OCI-LY3 (cell line): Measurements from ENCODE around the gene ARHGEF4.

Experiments
- EZH2phosphoT487 ChIP-seq: fragments of 200-600 bp; shearing (Covaris generic); IDR thresholded peaks from 2 replicates; pipeline ENCODE4 v1.6.1; 2018; ENCODE audit warnings: antibody characterized with exemption, mixed run types, low read depth
- TF ChIP-seq, protein P1 (sequence below): fragments of 200-600, 300-600 bp; sonication (generic); IDR thresholded peaks from 2 replicates; pipeline ENCODE4 v1.5.1; 2014; ENCODE audit warnings: antibody characterized with exemption, low read length, low read depth

DNA sequence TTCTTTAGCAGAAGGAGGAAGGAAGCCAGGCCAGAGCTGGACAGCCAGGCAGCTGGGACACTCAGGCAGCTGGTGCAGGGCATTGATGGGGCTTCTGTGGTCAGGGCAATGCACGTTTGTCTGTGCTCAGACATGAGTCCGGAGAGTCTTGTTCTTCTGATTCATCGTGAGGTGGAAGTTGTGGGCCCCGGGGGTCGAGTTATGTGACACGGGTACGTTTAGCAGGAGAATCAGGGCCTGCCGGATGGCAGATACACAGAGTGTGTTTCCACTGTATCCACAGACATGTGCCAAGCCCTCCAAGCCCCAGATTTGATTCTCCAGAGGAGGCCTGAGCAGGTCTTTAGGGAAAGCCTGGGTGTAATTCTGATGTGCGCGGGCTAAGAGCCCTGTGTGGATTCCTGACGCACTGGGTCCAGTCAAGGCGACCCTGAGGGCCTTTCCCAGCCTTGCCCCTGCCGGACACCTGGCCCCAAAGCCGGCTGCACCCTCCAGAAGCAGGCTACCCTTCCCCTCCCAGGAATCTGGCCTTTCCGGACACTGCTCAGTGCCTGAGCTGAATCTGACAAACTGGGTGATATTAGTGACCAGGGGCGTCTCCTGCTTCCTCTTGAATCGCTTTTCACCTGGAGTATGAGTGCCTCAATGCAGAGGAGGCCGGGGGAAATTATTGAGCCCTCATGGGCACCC is 10.1 kb downstream of the ARHGEF4 start:
- TF ChIP-seq, protein P1, sequence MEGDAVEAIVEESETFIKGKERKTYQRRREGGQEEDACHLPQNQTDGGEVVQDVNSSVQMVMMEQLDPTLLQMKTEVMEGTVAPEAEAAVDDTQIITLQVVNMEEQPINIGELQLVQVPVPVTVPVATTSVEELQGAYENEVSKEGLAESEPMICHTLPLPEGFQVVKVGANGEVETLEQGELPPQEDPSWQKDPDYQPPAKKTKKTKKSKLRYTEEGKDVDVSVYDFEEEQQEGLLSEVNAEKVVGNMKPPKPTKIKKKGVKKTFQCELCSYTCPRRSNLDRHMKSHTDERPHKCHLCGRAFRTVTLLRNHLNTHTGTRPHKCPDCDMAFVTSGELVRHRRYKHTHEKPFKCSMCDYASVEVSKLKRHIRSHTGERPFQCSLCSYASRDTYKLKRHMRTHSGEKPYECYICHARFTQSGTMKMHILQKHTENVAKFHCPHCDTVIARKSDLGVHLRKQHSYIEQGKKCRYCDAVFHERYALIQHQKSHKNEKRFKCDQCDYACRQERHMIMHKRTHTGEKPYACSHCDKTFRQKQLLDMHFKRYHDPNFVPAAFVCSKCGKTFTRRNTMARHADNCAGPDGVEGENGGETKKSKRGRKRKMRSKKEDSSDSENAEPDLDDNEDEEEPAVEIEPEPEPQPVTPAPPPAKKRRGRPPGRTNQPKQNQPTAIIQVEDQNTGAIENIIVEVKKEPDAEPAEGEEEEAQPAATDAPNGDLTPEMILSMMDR = no peak
- no peak for TF ChIP-seq EZH2phosphoT487
